T-helper 9 cell (primary cell): ENCODE measurements around the gene RHEB.
A peak's percentile ranks its signal among the peaks of the same experiment; 100 is the strongest.

Experiments used
- DNase-seq: peaks from one replicate; pipeline ENCODE4 v3.0.0-alpha.2; 2020

The RHEB gene

DNA sequence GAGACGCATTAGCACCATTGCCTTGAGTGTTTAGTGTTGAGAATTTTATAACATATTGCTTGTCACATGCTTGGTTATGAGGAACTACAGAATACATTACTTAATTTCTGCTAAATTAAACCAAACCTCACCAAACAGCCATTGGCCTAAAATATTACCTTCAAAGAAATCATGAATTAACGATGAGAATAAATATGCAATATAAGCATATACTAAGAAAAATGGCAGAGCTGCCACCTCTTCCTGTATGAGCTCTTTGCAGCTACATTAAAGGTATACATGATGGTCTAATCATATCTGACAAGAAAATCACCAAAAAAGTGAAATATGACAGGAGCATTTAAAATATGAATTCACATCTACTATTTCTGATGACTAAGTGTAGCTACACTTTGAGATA lies 5.2 kb upstream of the RHEB start:
- DNase-seq, result no peak

DNA sequence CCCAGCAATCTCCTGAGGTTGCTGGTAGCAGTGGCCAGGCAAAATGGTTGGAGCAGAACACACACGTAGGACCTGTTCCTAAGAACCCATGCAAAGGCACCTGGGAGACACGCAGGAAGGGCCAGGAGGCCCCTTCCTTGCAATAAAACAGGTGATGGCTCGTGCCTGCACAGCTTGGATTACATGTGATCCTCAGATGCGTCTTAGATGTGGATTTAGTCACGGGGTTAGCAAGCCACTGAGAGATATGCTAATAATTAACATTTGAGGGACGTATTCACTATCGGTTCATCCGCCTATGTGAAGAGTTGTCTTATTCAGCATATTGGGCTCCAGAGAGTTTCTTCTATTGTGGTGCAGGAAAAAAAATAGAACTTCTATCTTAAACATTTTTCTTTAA lies 4.6 kb upstream of the RHEB start:
- no peak for DNase-seq

DNA sequence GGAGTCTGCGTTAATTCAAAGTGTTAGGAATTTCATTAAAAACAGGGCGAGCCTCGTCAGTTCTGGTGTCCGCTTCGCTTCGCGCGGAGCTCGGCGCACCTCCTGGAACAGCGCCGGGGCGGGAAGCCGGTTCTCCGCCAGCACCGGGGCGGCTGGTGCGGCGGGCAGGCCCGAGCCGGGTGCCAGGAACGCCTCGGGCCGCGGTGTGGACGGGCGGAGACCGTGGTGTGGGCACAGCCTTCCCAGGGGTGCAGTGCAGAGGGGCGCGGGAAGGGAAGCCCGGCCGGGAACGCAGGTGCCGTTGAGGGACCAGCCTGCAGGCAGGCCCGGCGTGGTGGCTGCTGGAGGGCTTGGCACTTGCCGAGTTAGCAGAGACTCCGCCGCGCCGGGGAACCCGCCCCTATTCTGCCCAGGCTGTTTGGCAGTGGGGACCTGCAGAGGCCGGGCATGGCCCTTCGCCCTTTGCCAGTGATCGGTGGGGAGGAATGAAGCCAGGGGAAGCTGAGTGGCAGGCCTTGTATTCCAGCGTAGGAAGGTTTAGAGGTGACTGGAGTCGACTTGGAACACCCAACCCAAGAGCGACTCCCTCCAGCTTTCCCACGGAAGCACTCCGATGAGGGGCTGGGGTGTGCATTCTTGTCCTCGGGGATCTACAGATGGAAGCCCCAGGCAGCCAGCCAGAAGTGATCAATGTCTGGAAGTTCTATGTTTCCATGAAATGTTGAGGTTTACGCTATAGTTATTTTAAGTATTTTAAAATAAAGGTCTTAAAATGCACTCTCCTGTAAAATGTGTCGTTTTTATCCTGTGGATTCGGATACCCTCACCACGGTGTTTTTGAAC lies 945 bp upstream of the RHEB start:
- peak; percentile 17 for DNase-seq

DNA sequence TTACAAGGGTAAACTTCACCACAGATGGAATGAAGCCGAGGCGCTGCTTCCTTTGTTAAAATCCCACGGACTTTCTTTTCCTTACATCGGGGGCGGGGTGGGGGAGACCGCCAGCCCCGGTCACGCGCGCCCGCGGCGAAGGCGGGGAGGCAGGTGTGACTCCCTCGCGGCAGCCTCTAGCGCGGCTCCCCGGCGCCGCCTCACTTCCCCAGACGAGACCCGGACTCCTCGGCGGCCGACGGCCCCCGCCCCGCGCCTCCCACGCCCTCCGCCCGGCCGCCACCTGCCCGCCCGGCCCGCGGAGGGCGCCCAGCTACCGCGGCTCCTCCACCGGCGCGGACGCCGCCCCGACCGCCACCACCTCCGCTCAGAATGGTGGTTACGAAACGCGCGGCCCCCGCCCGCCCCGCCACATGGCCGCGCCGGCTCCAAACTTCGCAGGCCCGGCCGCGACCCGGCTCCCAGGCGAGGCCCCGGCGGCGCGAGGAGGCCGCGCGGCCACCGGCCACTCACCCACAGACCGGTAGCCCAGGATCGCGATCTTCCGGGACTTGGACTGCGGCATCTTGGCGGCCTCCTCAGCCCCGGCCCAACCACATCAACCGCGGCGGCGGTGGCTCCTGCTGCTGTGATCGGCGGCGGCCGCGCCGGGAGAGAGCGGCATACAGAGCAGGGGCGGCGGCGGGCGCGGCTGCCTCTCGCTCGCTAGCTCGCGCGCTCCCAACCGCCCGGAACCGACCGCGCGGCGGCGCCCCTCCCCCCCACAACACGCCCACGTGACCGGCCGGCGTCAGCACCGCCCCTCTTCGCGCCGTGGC lies 539 bp downstream of the RHEB start:
- DNase-seq, result peak; percentile 53

DNA sequence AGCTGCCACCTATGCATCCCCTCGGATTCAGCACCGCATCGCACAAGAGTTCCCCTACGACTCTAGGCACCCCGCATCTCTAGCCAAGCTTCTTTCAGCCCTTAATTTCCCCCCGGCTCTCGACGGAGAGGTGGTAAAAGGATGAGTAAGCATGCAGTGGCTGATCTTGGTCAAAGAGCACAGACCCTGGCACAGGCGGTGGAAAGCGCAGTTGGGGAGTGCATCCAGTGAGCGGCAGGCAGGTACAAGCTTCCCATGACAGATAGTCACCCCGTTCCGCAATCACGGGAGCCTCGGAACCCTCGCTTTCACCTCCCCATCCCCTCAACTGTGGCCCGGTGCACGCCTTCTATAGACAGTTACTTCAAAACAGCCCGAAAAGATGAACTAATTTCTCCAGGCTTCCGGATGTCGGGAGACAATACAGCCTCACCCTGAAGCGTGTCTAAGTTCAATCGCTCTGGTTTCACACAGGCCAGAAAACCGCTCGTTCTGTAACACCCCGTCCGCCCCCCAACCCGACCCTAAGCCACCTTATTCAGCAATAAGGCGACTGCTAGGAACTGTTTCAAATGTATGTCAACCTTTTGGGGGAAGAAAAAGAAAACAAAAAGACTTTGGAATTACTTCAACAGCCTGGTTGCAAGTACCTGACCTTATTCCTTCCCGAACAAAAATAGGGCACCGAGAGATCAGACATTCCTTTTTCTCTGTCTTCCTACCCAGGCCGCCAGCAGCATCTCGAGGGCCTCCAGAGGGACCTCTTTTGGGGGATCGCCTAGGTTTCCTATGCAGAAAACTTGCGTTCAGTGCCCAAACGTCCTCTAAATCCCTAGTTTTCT lies 1.4 kb downstream of the RHEB start:
- DNase-seq, result peak; percentile 33

- no peak for DNase-seq
Observed at GRCh38 chr7:151517601-151518104, 2.0 kb downstream of the RHEB start.

DNA sequence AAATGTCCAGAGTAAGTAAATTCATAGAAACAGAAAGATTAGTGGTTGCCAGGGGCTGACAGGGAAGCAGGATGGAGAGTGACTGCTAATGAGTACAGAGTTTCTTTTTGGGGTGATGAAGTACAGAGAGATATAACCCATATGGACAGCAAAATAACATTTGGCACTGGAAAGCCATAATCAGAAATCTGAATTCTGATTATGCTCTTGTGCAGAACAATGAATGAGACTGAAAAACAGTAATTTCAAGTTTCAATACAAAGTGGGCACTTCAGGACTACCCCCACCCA lies 4.5 kb downstream of the RHEB start:
- no peak for DNase-seq

DNA sequence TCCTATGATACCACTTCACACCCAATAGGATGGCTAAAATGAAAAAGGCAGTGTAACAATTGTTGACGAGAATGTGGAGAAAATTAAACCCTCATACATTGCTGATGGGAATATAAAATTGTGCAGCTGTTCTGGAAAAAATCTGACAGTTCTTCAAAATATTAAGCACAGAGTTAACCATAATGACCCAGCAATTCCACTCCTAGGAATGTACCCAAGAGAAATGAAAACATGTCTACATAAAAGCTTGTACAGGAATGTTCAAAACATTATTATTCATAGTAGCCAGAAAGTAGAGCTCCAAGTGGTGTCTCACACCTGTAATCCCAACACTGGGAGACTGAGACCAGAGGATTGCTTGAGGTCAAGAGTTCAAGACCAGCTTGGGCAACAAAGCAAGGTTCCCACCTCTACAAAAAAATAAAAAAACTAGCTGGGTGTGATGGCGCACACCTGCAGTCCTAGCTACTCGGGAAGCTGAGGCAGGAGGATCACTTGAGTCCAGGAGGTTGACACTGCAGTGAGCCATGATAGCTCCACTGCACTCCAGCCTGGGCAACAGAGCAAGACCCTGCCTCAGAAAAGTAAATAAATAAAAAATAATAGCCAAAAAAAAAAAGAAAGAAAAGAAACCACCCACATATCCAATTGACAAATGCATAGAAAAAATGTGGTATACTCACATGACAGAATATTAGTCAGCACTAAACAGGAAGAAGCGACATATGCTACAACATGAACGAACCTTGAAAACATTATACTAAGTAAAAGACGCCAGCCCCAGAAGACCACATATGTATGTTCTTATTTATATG lies 5.0 kb downstream of the RHEB start:
- DNase-seq, result no peak

GRCh38 chr7:151513133-151513532 lies 6.6 kb downstream of the RHEB start:
- no peak for DNase-seq

DNA sequence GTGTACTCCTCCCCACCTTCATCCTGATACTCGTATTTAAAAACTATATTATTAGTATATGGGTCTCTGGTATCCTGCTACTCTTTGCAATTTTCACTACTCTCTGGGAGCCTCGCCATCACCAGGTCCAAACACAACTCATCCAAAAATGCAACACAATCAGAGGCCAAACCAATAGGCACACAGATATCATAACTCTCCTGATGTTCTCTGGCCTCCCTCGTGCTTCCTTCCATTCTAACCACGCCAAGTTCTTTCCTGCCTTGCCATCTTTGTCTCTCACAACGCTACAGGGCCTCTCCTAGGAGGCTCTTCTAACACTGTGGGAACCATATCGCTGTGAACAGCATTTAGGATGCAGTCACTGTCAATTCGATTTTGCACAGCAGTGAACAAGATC lies 7.3 kb downstream of the RHEB start:
- no peak for DNase-seq

GRCh38 chr7:151511946-151512345 lies 7.7 kb downstream of the RHEB start:
- DNase-seq, result no peak

- no peak for DNase-seq
Observed at GRCh38 chr7:151511270-151511669, 8.4 kb downstream of the RHEB start.

DNA sequence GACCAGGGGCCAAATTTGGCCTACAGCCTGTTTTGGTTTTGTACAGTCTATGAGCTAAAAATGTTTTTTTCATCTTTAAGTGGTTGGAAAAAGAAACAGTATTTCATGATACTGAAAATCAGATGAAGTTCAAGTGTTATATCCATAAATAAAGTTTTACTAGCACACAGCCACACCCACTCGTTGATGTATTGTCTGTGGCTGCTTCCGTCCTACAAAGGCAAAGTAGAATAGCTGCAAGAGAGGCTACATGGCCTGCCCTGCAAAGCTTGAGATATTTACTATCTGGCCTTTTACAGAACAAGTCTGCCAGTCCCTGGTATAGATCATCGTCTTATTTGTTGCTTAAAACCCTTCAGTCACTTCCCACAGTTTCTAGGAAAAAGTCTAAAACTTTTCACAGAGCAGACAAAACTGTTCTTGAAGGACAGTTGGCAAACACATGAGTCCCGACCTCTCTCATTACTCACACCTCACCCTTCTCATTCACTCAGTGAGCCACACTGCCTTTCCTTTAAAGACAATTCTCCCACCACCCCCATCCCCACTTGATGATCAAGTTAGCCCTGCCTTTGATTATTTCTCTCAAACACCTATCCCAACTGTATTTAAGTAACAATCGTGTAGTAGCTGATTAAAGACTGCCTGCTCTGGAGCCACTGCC lies 9.9 kb downstream of the RHEB start:
- no peak for DNase-seq

GRCh38 chr7:151508991-151509390 lies 10.7 kb downstream of the RHEB start:
- no peak for DNase-seq

DNA sequence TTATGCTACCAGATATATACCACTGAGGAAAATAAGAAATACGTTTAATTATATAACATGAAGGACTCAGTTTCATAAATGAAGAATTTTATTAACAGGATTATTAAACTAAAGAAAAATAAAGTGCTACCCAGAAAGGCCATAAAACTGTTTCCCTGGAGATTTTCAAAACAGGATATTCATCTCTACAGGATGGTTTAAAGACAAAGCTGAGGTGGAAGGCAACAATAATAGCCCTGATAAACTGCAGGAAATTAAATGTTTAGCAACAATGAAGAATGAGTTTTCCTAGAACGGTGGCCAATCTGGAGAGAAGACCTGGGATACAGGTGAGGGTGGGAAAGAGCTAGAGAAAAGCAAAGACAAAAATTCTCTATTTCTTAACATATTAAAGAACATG lies 11.9 kb downstream of the RHEB start:
- DNase-seq, result no peak

DNA sequence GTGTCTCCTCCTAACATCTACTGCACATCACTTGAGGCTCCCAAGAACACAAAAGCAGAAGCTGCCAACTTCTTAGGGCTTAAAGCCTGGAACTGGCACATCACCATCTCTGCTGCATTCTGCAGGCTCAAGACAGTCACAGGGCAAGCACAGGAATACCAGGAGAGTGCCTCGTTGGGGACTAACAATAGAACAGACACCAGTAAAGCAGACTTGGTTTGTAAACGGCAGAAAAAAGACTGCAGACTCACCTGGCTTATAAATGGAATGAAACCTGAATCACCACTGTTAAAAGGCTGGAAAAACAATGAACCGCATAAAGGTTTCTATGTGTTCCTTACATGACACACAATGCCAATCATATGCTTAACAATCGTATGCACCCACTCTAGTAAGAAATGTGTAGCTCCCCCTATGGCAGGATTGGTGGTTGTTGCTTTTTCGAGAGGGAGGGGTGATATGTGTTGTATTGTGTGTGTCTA lies 12.8 kb downstream of the RHEB start:
- no peak for DNase-seq

- DNase-seq, result no peak
Observed at GRCh38 chr7:151505836-151506468, 13.7 kb downstream of the RHEB start.

DNA sequence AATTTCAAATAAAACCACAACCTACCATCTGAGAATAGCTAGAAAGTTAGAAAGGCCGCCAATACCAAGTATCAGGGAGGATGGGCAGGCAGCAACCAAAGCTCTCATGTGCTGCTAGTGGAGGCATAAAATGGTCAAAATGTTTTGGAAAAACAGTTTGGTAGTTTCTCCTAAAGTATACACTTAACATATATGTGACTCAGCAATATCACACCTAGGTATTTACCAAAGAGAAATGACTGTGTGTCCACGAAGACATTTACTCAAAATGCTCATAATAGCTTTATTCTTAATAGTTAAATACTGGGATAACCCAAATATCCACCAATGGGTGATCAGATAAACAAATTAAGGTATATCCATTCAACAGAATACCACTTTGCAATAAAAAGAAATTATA lies 14.3 kb downstream of the RHEB start:
- DNase-seq, result no peak

DNA sequence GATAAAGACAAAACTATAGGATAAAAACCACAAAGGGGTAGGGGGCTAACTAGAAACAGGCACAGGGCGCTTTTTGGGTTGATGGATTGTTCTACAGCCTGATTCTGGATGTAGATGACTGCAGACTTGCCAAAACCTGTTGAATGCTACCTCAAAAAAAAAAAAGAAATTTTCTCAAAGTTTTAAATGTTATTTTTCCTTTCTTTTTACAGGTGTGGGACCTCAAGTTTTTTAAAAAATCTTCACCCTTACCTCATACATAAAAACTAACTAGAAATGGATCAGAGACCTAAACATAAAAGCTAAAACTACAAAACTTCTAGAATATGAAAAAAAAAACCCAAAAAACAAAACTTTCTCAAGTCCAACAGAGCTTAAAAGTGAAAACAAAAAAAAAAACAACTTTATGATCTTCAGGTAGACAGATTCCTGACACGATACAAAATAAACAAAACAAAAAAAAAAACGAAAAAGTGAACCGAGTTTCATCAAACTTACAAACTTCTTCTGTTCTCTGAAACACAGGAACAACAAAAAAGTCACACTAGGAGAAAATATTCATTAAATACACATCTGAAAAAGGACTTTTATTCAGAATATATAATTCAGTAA lies 14.9 kb downstream of the RHEB start:
- no peak for DNase-seq

DNA sequence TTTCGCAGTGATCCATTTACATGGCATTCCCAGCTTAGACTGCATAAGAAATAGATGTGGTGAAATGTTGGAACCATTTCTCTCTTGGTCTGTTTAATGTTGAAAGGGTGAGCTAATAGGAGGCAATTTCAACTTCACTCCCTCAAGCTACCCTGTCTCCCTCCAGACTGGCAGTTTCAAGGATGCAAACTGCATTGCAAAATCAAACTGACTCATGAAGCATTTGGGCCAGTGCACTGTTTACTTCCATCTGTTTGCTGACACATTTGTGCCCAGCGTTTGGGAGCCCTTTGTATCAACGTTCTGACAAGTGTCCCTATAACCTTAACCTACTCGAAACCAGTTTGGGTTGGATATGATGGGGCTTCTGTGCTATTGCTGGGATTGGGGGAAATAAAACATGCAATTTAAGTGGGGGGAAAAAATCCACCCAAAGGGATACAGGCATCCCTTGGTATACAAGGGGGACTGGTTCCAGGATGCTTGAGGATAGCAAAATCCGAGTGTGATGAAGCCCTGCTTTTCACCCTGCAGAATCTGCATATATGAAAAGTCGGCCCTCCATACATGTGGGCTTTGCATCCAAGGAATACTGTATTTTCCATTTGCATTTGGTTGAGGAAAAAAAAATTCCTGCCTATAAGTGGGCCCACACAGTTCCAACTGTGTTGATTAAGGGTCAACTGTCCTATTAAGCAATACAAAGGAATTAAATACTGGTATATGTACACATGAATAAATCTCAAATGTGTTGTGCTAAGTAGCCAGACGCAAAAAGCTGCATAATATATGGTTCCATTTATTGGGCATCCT lies 15.6 kb downstream of the RHEB start:
- DNase-seq, result no peak
